ENCODE measurements around the gene CARF.
"Not testable (repeated sequence)": the region's sequence is repeated elsewhere in the genome, so short reads cannot be mapped to it uniquely, and the experiment has no call there.

DNA sequence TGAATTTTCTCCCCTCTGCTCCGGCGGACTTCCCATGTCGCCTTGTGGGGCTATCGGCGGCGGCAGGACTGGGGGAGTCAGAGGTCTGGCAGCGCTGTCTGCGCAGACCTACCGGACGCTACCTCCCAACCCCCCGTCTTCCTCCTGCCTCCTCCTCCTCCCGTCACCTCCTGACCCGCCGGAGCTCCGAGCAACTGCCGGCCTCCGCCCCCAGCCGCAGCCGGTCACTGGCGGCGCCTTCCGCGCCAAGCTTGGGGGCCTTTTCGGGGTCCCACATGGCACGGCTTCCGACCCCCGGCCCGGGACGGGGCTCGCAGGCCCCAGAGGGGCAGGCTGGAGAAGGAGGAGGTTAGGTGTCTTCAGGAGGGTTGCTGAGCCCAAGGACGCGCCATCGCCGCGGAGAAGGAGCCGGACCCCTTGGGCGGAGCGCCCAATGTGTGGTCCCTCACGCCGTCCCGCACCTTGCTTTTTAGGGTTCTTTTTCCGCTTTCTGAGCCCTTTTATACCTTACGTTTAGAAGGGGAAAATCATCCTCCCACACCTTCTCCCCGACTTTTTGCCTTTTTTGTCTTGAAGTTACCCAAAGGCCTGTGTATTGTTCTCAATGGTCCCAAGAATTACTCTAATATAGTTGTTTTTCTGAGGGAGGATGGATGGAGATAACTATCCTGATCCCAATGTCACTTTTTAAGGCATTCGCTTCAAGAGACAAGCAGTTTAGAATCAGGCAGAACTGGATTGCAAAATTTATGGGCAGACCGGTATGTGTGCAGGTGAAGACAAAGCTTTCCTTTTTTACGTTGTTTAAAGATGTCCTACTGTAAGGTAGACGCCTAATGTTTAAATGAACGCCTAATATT is 497 bp downstream of the CARF start:
- TF ChIP-seq, protein P1, sequence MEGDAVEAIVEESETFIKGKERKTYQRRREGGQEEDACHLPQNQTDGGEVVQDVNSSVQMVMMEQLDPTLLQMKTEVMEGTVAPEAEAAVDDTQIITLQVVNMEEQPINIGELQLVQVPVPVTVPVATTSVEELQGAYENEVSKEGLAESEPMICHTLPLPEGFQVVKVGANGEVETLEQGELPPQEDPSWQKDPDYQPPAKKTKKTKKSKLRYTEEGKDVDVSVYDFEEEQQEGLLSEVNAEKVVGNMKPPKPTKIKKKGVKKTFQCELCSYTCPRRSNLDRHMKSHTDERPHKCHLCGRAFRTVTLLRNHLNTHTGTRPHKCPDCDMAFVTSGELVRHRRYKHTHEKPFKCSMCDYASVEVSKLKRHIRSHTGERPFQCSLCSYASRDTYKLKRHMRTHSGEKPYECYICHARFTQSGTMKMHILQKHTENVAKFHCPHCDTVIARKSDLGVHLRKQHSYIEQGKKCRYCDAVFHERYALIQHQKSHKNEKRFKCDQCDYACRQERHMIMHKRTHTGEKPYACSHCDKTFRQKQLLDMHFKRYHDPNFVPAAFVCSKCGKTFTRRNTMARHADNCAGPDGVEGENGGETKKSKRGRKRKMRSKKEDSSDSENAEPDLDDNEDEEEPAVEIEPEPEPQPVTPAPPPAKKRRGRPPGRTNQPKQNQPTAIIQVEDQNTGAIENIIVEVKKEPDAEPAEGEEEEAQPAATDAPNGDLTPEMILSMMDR (IDR thresholded peaks at IDR 0.05) = not testable (repeated sequence)
- TF ChIP-seq POLR2A (IDR thresholded peaks at IDR 0.05) = not testable (repeated sequence)
